GM21528 (cell line): Measurements from ENCODE around the gene RAB4A.

Source experiments
- ATAC-seq: cut with Tn5 transposase; IDR thresholded peaks from one replicate; pipeline ENCODE4 v1.9.1; 2021; ENCODE audit warnings: mild to moderate bottlenecking, moderate library complexity; ENCODE audit not compliant: unreplicated experiment, low FRiP score

The RAB4A gene

GRCh38 chr1:229241390-229241789 is 29.5 kb upstream of the RAB4A start:
- ATAC-seq: no peak

GRCh38 chr1:229243638-229244037 is 27.3 kb upstream of the RAB4A start:
- no peak for ATAC-seq

GRCh38 chr1:229244091-229244490 is 26.8 kb upstream of the RAB4A start:
- no peak for ATAC-seq

GRCh38 chr1:229247871-229248270 is 23.0 kb upstream of the RAB4A start:
- no peak for ATAC-seq

GRCh38 chr1:229248821-229249817 is 21.8 kb upstream of the RAB4A start:
- no peak for ATAC-seq

GRCh38 chr1:229249854-229250644 is 20.9 kb upstream of the RAB4A start:
- no peak for ATAC-seq

- ATAC-seq: no peak
Observed at GRCh38 chr1:229251185-229251584, 19.7 kb upstream of the RAB4A start.

- no peak for ATAC-seq
Observed at GRCh38 chr1:229252228-229252984, 18.5 kb upstream of the RAB4A start.

- no peak for ATAC-seq
Observed at GRCh38 chr1:229253151-229253974, 17.5 kb upstream of the RAB4A start.

GRCh38 chr1:229254910-229255541 is 15.9 kb upstream of the RAB4A start:
- ATAC-seq: no peak

- no peak for ATAC-seq
Observed at GRCh38 chr1:229258031-229258756, 12.7 kb upstream of the RAB4A start.

- no peak for ATAC-seq
Observed at GRCh38 chr1:229258757-229259060, 12.2 kb upstream of the RAB4A start.

GRCh38 chr1:229260297-229260696 is 10.6 kb upstream of the RAB4A start:
- ATAC-seq: no peak

GRCh38 chr1:229262239-229262638 is 8.7 kb upstream of the RAB4A start:
- ATAC-seq: no peak

GRCh38 chr1:229263254-229263653 is 7.7 kb upstream of the RAB4A start:
- no peak for ATAC-seq

GRCh38 chr1:229264068-229264467 is 6.8 kb upstream of the RAB4A start:
- ATAC-seq: no peak

- ATAC-seq: no peak
Observed at GRCh38 chr1:229264487-229264886, 6.4 kb upstream of the RAB4A start.

- no peak for ATAC-seq
Observed at GRCh38 chr1:229266274-229266673, 4.6 kb upstream of the RAB4A start.
